Endometrium (tissue), 2 donors: ENCODE measurements around the gene PTPRK.

Experiments
- FAIRE-seq: peaks from 2 replicates; lab custom pipeline; 2012; peaks lifted over from hg19 to GRCh38; lab: Jason Lieb, UNC
- donor health status: control.
- donor health status: control.

The PTPRK gene

DNA sequence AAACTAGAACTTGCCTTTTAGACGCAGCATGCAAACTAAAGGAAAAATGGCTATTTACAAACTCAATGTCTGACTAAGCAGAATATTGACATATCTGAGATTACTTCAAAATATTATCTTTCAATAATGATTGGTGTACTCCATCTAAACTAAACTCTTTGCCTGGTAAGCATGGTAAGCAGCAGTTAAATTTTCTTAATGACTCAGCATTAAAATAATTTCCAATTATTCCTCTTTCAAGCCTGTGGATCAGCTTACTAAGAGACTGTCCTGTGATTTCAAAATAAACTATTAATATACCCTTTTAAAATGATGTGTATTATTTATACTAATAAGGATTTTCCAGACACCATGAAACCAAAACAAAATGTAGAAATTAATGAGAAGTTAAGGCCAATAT lies 392.7 kb downstream of the PTPRK start:
- no peak for FAIRE-seq

DNA sequence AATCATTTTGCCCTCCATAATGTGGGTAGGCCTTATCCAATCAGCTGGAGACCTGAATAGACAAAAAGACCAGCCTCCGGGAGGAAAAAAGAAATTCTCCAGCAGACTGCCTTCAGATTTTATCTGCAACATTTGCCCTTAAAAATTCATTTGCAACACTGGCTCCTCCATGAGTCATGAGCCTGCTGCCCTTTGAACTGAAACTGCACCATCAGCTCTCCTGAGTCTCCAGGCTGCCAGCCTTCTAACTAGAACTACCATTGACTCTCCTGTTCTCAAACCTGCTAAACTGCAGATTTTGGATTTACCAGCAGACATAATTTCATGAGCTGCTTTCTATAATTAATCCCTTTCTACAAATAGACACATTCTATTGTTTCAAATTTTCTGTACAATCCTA lies 395.7 kb downstream of the PTPRK start:
- no peak for FAIRE-seq

DNA sequence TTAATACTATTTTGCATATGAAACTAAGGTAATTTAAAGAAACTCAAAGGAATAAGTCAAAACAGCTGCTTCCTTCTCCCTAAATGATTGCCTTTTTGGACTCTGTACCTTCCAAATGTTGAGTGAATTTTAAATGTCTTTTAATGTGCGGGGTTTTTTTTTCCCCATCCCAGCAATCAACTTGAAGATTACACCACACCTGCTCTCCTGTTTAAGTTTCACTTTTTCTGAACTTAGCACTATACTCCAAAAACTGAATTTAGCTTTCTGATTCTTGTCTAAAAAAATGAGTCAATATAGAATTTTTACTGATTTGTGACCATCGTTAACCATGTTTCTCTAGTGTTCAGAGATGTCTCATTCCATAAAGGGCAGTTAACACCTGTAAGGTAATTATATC lies 398.8 kb downstream of the PTPRK start:
- no peak for FAIRE-seq

DNA sequence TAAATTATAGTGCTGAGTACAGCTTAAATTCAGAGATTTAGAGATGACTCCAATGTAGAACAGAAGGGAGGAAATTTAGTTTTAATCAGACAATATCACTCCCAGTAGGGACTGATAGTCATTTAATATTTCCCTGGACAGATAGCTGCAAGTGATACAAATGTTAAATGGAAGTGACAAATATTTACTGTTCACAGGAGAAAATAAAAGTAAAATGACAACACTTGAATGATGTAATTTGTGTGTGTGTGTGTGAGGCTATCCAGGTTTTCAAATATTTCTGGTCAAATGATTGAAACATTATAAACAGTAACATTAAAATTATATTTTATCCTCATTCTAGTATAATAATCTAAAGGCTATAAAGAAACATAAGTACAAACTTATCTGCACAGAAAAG lies 399.2 kb downstream of the PTPRK start:
- FAIRE-seq = no peak

GRCh38 chr6:128118401-128118800 lies 402.0 kb downstream of the PTPRK start:
- FAIRE-seq = peak; percentile 91

GRCh38 chr6:128117916-128118315 lies 402.5 kb downstream of the PTPRK start:
- no peak for FAIRE-seq

- FAIRE-seq = no peak
Observed at GRCh38 chr6:128114164-128114563, 406.2 kb downstream of the PTPRK start.

GRCh38 chr6:128112494-128112893 lies 407.9 kb downstream of the PTPRK start:
- FAIRE-seq = no peak

DNA sequence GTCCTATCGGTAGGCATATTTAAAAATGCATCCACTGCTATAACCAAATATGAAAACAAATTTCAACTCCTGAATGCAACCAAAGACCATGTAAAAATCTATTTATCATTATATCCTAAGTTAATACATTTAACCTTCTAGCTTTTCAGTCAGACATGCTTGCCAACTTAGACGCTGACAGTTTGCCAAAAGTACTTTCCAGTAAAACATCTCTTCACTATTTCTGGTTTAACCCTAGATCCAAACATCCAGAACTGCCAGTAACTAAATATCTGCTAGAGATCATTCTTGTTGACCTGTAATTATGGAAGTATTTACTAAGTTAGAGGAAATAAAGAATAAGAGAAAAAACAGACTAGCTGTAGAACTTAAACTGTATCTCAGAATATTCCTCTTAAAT lies 409.3 kb downstream of the PTPRK start:
- no peak for FAIRE-seq

GRCh38 chr6:128107682-128108081 lies 412.7 kb downstream of the PTPRK start:
- no peak for FAIRE-seq

DNA sequence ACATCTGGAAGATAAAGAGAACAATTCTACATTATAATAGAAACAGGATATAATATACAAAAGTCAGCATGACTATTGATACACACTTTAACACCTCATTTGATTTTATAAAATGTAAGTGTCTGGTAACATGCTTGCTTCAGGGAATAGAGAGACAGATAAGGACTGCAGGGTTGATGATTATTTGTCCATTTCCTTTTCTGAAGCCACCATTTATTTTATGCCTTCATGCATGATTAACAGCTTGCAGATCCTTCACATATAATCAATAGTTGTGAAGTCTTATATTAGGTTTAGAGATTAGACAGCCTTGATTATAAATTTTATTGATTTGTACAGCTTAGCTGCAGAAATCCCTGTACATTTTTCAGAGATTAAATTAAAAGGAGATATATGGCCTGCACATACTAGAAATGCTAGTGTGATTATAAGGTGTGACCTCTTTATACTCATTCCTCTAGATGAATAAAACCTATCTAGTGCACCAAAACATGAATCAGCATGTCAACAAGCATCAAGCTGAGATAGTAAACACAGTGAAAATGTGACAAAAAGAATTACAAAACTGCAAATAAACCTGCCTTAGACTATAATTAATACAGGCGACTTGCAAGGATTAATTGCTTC lies 420.7 kb downstream of the PTPRK start:
- FAIRE-seq = no peak

GRCh38 chr6:128098000-128098581 lies 422.3 kb downstream of the PTPRK start:
- no peak for FAIRE-seq

GRCh38 chr6:128097009-128097408 lies 423.4 kb downstream of the PTPRK start:
- FAIRE-seq = no peak

- FAIRE-seq = no peak
Observed at GRCh38 chr6:128095362-128095761, 425.0 kb downstream of the PTPRK start.

DNA sequence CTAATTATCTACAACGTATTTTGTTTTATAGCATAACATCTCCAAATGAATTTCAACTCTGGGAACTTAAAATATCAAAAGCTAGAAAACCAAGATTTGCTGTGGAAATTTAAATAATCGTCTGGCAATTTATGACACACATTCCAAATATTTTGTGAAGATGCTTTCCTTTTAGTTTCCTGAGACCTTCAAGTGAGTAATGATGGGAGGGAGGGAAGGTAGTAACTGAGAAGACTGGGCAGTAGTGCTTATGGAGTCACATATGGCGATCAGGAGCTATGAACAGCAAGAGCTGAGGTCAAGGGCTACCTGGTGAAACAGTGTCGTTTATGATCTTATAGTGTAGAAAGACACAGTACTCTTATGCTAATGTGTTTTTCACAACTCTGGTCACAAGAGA lies 441.4 kb downstream of the PTPRK start:
- FAIRE-seq = no peak

GRCh38 chr6:128078276-128078675 lies 442.1 kb downstream of the PTPRK start:
- no peak for FAIRE-seq

GRCh38 chr6:128076843-128077242 lies 443.6 kb downstream of the PTPRK start:
- no peak for FAIRE-seq

DNA sequence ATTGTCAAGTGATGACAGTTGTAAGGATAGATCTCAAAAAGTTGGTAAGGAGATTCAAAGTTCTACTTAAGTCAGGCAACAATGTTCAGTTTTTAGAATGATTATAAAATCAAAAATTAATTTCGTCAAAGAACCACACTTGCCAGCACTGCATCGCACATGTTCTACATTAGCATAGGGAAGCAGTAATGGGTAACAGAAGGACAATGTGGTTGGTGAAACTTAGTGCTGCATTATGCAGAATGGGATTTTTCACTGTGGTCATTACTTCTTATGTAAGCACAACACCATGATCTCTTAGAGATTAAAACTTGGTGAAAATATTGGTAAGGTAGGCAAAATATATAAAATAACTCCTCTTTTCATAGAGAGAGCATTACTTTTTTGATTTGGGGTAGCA lies 445.8 kb downstream of the PTPRK start:
- FAIRE-seq = no peak

DNA sequence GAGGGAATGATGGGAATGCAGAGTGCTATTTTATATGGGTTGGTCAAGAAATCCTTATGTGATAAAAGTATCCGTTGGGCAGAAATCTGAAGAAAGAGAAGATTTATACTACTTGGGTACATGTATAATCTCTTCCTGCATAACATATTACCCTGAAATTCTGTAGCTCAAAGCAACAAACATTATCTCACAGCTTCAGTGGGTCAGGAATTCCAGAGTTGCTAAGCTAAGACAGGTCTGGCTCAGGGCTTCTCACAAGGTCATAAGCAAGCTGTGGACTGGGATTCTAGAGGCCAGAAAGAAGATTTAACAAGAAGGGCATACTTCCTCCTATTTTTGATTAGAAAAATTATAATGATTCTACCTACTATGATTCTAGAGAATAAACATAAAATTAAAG lies 447.0 kb downstream of the PTPRK start:
- no peak for FAIRE-seq

GRCh38 chr6:128071212-128071611 lies 449.2 kb downstream of the PTPRK start:
- FAIRE-seq = no peak

DNA sequence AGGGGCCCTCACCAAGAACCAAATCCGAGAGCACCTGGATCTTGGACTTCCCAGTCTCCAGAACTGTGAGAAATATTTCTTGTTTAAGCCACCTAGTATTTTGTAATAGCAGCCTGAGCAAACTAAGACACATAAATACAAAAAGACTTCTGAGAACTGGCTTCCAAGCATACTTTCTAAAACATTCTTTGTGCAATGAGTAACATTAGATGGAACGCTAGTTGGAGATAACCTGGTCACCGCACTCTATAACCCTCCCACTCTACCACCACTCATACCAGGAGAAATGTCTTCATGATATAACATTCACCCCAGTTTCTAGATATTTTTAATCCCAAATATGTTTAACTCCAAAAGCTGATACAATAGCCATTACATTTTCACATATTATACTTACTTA lies 450.0 kb downstream of the PTPRK start:
- no peak for FAIRE-seq

DNA sequence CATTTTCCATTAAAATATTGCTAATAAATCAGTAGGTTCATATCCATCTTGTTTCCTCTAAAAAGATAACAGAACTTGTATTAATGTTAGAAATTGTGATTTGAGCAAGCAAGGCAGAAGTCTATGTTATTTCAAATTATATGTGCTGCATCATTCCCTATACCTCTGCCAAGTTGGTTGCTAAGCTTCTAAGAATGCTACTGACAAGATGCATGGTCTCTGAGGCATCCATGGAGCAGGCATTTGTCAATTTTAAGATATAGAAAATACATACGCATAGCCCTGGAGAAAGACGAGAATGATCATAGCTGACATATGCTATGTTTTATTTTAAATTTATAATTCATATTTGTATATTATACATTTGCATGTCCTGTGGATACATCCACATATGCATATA lies 451.2 kb downstream of the PTPRK start:
- FAIRE-seq = no peak

GRCh38 chr6:128068119-128068479 lies 452.3 kb downstream of the PTPRK start:
- no peak for FAIRE-seq

GRCh38 chr6:128067446-128068118 lies 452.8 kb downstream of the PTPRK start:
- FAIRE-seq = no peak
